ENCODE data around the gene CCDC57. TPM values are rescaled to one million over a fixed set of nuclear protein-coding genes. Genes with fewer than 3 reads are reported as not detected.

Gene CCDC57
- total and polyA plus RNA-seq, 2 of the 4 experiments (the other 2 are of a cell fraction), result 7.3 to 31.3 TPM

DNA sequence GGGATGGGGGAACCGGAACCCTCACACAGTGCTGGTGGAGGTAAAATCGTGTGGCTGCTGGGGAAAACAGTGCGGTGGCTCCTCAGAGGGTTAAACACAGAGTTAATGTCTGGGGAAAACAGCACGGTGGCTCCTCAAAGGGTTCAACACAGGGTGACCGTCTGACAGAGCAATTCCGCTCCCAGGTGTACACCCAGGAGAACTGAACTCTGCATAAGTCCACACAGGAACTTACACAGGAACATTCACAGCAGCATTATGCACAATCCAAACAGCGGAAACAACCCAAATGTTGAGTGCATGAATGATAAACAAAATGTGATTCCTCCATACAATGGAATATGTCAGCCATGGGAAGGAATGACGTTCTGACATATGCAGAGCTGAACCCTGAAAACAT lies 51.4 kb downstream of the CCDC57 start:
- Histone ChIP-seq H3K4me2 (ENCODE audit: low read depth, low read length) (no peak overlapping the region), H3K18ac (ENCODE audit: low read depth, low read length) (no peak overlapping the region), H4K91ac (ENCODE audit: insufficient read depth, low read depth, low read length) (no peak overlapping the region), H3K9me3 (ENCODE audit: control insufficient read depth, insufficient read depth, low read length) (no peaks in the 10 kb centered on the region), H4K20me1 (ENCODE audit: insufficient read depth, low read length) (no peaks in the 10 kb centered on the region), H2BK120ac (ENCODE audit: low read depth, low read length) (no peak overlapping the region), H2BK5ac (ENCODE audit: low read depth, low read length, poor library complexity, severe bottlenecking) (no peak overlapping the region), H3K27ac (ENCODE audit: insufficient read depth, low read length) (no peak overlapping the region), H2AFZ (replicated peaks; ENCODE audit: low read length, poor library complexity) (no peak overlapping the region), H2AK9ac (replicated peaks; ENCODE audit: low read depth, low read length, poor library complexity) (no peak overlapping the region), H3K36me3 (ENCODE audit: control insufficient read depth, insufficient read depth, low read length) (peaks cover 25% of the 10 kb centered on the region), H3K56ac (ENCODE audit: extremely low read depth, insufficient read depth, low read length) (no peak overlapping the region), H2BK15ac (ENCODE audit: low read depth, low read length) (no peak overlapping the region), H3K79me1 (ENCODE audit: low read depth in 1 of 2, low read length in 2 of 2) (no peaks in the 10 kb centered on the region), H4K8ac (ENCODE audit: low read depth in 2 of 2, low read length in 2 of 2) (no peak overlapping the region), H3K14ac (replicated peaks; ENCODE audit: low read depth, low read length) (no peak overlapping the region), H3K9me1 (ENCODE audit: insufficient read depth, low read length) (no peaks in the 10 kb centered on the region), H3K4me3 (ENCODE audit: insufficient read depth, low read depth, low read length) (no peak overlapping the region), H3K23ac (ENCODE audit: low read depth, low read length) (no peak overlapping the region), H3K27me3 (ENCODE audit: control insufficient read depth, insufficient read depth, low read length) (no peaks in the 10 kb centered on the region), H3K4ac (ENCODE audit: low read depth, low read length) (no peak overlapping the region), H2AK5ac (ENCODE audit: low read depth, low read length) (no peak overlapping the region), H3K4me1 (ENCODE audit: control insufficient read depth, insufficient read depth, low read length) (no peaks in the 10 kb centered on the region), H4K5ac (ENCODE audit: low read depth, low read length) (no peak overlapping the region), H3K9ac (ENCODE audit: low read depth, low read length) (no peak overlapping the region), H2BK20ac (ENCODE audit: low read depth, low read length) (no peak overlapping the region)
- ATAC-seq (ENCODE audit: low read depth) (no peak), DNase-seq (no peak)
- dilution Hi-C loops (cut with HindIII; ENCODE audit: low sequenced_read_pairs, unreplicated experiment), result no loop called here
- intact Hi-C loops (cut with micrococcal nuclease), result no loop called here
- in situ Hi-C loops (cut with MboI; ENCODE audit: low sequenced_read_pairs), result no loop called here
- 80% methylated on average over 3 of the region's 8 CpGs; no CpG with 5 or more reads in 1 of the 2 experiments for WGBS, 2 experiments (ENCODE audit: extremely low coverage in 2 of 2, insufficient read length in 1 of 2)
- no TSS peak for BruUV-seq (replicated peaks)
- ChIA-PET CTCF (no interaction called here), POLR2A (ENCODE audit: unreplicated experiment) (no interaction called here)
- TF ChIP-seq POLR2A (IDR thresholded peaks at IDR 0.05; ENCODE audit: low read depth, low read length) (no peak), RFX5 (IDR thresholded peaks at IDR 0.05; ENCODE audit: low read depth, low read length) (no peak), MAFK (IDR thresholded peaks at IDR 0.05; ENCODE audit: low read depth, low read length) (no peak), BHLHE40 (IDR thresholded peaks at IDR 0.05; ENCODE audit: low read depth, low read length) (no peak), CHD1 (IDR thresholded peaks at IDR 0.05; ENCODE audit: low read depth, low read length) (no peak), MAZ (IDR thresholded peaks at IDR 0.05; ENCODE audit: borderline replicate concordance, low read depth, low read length) (no peak), SMC3 (IDR thresholded peaks at IDR 0.05; ENCODE audit: low read depth, low read length) (no peak), MXI1 (IDR thresholded peaks at IDR 0.05; ENCODE audit: borderline replicate concordance, low read depth, low read length) (no peak), NFE2L2 (IDR thresholded peaks at IDR 0.05; ENCODE audit: low read depth, low read length) (no peak), FOS (IDR thresholded peaks at IDR 0.05; ENCODE audit: low read depth, low read length) (no peak), RAD21 (IDR thresholded peaks at IDR 0.05; ENCODE audit: low read length) (no peak), CEBPB (IDR thresholded peaks at IDR 0.05; ENCODE audit: low read depth, low read length) (no peak), RCOR1 (IDR thresholded peaks at IDR 0.05; ENCODE audit: insufficient replicate concordance, low read length) (no peak)
- TF ChIP-seq, protein P1, sequence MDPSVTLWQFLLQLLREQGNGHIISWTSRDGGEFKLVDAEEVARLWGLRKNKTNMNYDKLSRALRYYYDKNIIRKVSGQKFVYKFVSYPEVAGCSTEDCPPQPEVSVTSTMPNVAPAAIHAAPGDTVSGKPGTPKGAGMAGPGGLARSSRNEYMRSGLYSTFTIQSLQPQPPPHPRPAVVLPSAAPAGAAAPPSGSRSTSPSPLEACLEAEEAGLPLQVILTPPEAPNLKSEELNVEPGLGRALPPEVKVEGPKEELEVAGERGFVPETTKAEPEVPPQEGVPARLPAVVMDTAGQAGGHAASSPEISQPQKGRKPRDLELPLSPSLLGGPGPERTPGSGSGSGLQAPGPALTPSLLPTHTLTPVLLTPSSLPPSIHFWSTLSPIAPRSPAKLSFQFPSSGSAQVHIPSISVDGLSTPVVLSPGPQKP (IDR thresholded peaks at IDR 0.05; ENCODE audit: borderline replicate concordance, low read depth, low read length), result no peak
- TF ChIP-seq, protein P2, sequence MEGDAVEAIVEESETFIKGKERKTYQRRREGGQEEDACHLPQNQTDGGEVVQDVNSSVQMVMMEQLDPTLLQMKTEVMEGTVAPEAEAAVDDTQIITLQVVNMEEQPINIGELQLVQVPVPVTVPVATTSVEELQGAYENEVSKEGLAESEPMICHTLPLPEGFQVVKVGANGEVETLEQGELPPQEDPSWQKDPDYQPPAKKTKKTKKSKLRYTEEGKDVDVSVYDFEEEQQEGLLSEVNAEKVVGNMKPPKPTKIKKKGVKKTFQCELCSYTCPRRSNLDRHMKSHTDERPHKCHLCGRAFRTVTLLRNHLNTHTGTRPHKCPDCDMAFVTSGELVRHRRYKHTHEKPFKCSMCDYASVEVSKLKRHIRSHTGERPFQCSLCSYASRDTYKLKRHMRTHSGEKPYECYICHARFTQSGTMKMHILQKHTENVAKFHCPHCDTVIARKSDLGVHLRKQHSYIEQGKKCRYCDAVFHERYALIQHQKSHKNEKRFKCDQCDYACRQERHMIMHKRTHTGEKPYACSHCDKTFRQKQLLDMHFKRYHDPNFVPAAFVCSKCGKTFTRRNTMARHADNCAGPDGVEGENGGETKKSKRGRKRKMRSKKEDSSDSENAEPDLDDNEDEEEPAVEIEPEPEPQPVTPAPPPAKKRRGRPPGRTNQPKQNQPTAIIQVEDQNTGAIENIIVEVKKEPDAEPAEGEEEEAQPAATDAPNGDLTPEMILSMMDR (conservative IDR thresholded peaks at IDR 0.05; ENCODE audit: low read depth, low read length), result no peak
- TF ChIP-seq, protein P3, sequence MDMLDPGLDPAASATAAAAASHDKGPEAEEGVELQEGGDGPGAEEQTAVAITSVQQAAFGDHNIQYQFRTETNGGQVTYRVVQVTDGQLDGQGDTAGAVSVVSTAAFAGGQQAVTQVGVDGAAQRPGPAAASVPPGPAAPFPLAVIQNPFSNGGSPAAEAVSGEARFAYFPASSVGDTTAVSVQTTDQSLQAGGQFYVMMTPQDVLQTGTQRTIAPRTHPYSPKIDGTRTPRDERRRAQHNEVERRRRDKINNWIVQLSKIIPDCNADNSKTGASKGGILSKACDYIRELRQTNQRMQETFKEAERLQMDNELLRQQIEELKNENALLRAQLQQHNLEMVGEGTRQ (IDR thresholded peaks at IDR 0.05; ENCODE audit: low read depth, low read length), result no peak

All from IMR-90 (cell line).